Left renal pelvis (tissue), 4 donors: ENCODE results near the gene ARL14EPL. TPM values are rescaled to one million over a fixed set of nuclear protein-coding genes. Genes with fewer than 3 reads are reported as not detected.
"Not testable (repeated sequence)": the region's sequence is repeated elsewhere in the genome, so short reads cannot be mapped to it uniquely, and the experiment has no call there.

Experiments
- DNase-seq, 4 donors: peaks; one replicate each; pipeline ENCODE4 v3.0.0-alpha.2; 2013; ENCODE audit warnings: low read depth in 4 of 4, low spot score in 3 of 4
- polyA plus RNA-seq, 4 donors: library from polyadenylated mRNA; unstranded; fragments of 120-200 nt; gene quantifications; one replicate each; pipeline ENCODE4 v1.2.1, GENCODE V29; 2013; ENCODE audit not compliant: insufficient read length in 4 of 4

The ARL14EPL gene
- polyA plus RNA-seq, 4 donors: not detected

DNA sequence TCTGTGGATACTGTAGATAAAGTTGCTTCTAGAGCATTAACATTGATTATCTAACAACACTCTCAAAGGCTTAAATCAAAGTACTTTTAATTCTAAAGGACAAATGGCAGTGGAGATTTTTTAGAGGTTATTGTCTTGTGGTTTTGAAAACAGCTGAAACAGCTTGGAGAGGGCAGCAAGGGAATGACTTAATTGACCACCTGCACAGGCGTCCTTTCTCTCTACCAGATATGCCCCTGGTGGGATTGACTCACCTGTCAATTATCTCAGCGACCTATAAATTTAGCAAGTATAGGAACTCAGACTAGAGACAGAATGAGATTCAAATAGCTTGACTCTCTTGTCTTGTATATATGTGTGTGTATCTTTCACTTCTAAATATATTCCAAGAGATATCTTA, 13.5 kb downstream of the ARL14EPL start:
- DNase-seq: no peak

DNA sequence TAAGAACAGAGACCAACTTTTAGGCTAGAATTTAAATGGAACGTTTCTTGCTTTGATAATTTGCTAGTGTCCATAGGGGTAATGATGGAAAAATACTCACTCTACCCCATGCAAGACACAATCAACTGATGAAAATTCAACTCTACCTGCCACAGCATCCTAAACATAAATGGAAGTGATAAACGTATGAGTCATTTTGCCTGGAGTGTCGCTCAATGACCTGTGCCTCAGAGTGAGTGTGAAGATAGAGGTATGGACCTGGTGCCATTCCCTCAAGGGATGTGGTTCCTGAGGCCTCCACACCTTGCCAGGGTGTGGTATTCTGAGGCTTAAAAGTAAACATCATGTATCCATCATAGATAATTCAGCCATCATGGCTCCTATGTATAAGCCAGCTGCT, 14.0 kb downstream of the ARL14EPL start:
- DNase-seq: no peak

DNA sequence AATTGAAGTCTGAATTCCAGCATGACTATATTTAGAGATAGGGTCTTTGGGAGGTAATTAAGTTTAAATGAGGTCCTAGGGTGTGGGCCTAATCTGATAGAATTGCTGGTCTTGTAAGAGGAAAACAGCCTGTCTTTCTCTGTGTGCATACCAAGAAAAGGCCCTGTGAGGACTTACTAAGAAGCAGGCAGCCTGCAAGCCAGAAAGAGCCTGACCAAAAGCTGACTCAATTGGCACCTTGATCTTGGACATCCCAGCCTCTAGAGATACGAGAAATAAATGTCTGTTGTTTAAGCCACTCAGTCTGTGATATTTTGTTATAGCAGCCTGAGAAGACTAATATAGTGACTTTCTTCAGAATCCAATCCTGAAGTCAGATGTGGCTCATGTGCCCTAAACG, 14.6 kb downstream of the ARL14EPL start:
- no peak for DNase-seq

DNA sequence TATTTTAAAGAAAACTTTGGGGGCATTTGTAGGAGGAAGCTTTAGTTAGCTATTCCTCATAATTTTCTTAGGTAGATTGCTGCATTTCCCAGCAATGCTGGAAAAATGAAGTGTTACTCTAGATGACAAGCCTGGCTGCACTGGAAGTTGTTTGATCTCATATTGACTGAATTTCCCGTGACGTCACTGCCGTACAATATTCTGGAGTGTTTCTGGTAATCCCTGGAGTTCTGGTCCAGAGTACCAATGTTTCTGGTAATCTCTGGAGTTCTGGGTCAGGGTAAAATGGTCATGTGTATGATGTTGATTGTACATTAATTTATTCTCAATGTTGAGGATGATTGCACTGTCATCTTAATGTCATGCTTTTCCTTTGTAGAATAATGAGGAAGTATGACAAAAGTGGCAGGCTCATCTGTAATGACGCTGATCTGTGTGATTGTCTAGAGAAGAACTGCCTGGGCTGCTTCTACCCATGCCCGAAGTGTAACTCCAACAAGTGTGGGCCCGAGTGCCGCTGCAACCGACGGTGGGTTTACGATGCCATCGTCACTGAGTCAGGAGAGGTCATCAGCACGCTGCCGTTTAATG, 26.2 kb downstream of the ARL14EPL start:
- DNase-seq: no peak

DNA sequence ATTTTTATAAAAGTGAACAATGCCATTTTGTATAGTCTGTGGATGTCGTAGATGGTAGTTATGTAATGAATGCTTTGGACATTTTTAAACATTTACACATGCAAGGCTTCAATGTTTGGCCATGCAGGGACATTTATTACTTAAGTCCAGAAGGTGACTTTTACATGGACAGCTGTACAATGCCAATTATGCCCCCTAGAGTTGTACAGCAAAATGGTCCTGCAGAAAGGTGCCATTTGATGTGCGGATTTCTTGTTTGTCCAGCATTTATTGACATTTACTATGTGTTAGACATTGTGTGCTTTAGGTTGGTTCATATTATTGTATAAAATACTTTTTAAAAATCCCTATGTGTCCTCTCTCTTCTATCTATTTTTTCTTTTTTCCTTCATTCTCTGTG, 30.1 kb downstream of the ARL14EPL start:
- no peak for DNase-seq

DNA sequence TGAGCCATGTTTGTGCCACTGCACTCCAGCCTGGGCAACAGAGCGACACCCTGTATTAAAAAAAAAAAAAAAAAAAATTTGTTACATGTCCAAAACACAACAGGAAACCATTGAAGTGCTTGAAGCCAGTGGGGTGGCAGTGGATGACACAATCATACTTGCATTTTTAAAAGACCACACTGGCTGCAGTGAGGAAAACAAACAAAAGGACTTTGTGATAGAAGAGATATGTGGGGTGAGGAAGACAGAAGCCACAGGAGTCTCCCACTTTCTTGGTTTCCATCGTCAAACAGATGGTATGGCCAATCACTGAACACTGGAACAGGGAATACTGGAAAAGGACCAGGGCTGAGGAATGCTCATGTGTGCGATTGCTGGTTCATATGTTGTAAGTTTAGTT, 31.7 kb downstream of the ARL14EPL start:
- no peak for DNase-seq

- peak; percentile 22 to 43 (median 32) for DNase-seq
Measured at GRCh38 chr5:116068028-116068632, 35.9 kb downstream of the ARL14EPL start.

- DNase-seq: no peak
Measured at GRCh38 chr5:116071211-116071610, 38.9 kb downstream of the ARL14EPL start.

DNA sequence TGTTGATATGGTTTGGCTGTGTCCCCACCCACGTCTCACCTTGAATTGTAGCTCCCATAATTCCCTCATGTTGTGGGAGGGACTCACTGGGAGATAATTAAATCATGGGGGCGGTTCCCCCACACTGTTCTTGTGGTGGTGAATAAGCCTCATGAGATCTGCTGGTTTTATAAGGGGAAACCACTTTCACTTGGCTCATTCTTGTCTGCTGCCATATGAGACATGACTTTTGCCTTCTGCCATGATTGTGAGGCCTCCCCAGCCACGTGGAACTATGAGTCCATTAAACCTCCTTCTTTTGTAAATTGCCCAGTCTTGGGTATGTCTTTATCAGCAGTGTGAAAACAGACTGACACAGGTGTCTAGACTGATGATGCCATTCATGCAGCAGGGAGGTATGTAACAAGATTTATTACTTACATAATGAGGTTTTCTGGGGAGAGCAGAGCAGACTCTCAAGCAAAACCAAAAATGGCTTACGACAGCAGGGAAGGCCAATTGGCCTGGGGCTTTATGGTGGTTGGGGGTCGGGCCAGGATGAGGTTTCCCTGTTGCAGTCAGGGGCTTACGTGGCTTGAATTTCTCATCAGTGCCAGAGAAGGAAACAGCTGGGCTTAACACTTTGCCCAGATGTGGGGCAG, 43.0 kb downstream of the ARL14EPL start:
- no peak for DNase-seq

- no peak for DNase-seq
Measured at GRCh38 chr5:116076496-116076895, 44.2 kb downstream of the ARL14EPL start.

DNA sequence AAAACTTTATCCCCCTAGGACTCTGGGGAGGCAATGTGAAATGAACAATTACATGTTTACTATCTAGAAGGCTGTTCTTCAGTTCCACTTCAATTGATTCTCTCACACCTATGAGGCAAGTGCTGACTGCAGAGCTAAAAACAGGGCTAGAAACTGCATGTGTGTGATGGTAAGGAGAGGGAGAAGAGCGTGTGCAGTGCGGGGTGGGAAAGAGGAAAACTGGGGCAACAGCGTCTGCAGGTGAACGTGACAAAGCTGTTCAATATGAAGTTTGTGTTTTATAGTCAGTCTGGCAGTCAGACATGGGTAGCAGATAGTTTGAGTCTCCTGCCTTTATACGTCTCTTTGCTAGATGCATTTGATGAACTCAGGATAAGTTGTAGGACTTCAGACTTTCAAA, 45.9 kb downstream of the ARL14EPL start:
- DNase-seq: no peak

- peak; percentile 11 to 19 (median 15) for DNase-seq
Measured at GRCh38 chr5:116084287-116084691, 52.0 kb downstream of the ARL14EPL start.

- DNase-seq: peak; percentile 72 to 82 (median 74)
Measured at GRCh38 chr5:116084871-116085715, 52.8 kb downstream of the ARL14EPL start, which contains the start of gene COMMD10. Gene COMMD10 (plus strand): TSS chr5:116085025.

- not testable (repeated sequence) for DNase-seq
Measured at GRCh38 chr5:116086309-116086708, 54.0 kb downstream of the ARL14EPL start.

- DNase-seq: no peak
Measured at GRCh38 chr5:116088062-116088461, 55.8 kb downstream of the ARL14EPL start.

DNA sequence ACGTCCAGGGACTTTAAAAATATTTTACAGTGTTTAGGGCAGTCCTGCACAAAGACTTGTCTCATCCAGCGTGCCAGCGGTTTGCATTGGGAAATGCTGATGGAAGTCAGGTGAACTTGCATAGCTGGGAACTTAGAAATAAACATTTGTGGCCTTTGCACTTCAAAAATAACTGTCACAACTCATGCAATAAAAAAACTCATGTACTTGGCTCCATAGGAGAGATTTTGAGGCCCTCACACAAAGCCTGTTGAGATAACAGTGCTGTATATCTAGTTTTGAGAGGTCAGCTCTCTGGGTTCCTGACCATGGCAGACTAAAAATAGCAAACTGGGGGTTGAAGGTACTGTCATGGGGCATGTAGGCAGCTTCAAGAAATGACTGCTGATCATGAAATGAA, 58.0 kb downstream of the ARL14EPL start:
- no peak for DNase-seq

- no peak for DNase-seq
Measured at GRCh38 chr5:116091416-116091815, 59.1 kb downstream of the ARL14EPL start.

GRCh38 chr5:116097301-116097700, 65.0 kb downstream of the ARL14EPL start:
- no peak for DNase-seq

DNA sequence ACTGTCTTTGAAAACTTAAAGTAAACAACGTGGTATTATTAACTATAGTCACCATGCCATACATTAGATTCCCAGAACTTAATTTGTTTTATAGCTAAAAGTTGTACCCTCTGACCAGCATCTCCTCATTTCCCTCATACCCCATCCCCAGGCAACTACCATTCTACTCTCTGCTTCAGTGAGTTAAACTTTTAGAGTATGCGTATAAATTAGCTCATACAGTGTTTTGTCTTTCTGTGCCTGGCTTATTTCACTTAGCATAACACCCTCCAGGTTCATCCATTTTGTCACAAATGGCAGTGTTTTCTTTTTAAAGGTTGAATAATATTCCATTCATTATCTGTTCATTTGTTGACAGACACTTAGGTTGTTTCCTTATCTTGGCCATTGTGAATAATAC, 66.7 kb downstream of the ARL14EPL start:
- DNase-seq: no peak

DNA sequence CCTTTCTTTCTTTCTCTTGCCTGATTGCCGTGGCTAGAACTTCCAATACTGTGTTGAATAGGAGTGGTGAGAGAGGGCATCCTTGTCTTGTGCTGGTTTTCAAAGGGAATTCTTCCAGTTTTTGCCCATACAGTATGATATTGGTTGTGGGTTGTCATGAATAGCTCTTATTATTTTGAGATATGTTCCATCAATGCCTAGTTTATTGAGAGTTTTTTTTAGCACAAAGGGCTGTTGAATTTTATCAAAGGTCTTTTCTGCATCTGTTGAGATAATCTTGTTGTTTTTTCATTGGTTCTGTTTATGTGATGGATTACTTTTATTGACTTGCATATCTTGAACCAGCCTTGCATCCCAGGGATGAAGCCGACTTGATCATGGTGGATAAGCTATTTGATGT, 72.7 kb downstream of the ARL14EPL start:
- DNase-seq: not testable (repeated sequence)
